GM23338 (cell line): ENCODE measurements around the gene TENM3.

Experiments
- CREB1 ChIP-seq: fragments of 250-450 bp; sonication (Bioruptor Pico); IDR thresholded peaks from 2 replicates; pipeline ENCODE4 v1.5.0; 2020; ENCODE audit warnings: low read depth, mild to moderate bottlenecking, moderate library complexity
- EZH2 ChIP-seq: fragments of 200-600 bp; sonication (generic); IDR thresholded peaks from one replicate; pipeline ENCODE4 v1.8.0; 2017; ENCODE audit warnings: antibody characterized with exemption, mild to moderate bottlenecking, low read depth; ENCODE audit not compliant: unreplicated experiment
- EZH2phosphoT487 ChIP-seq: fragments of 200-600 bp; sonication (generic); IDR thresholded peaks from one replicate; pipeline ENCODE4 v1.8.1; 2018; ENCODE audit warnings: antibody characterized with exemption; ENCODE audit not compliant: unreplicated experiment
- JUNB ChIP-seq: IDR thresholded peaks from one replicate; pipeline ENCODE4 v1.6.1; 2016; ENCODE audit warnings: antibody characterized with exemption; ENCODE audit not compliant: unreplicated experiment
- NANOG ChIP-seq: IDR thresholded peaks from 2 replicates; pipeline ENCODE4 v1.6.1; 2016; ENCODE audit warnings: antibody characterized with exemption, borderline replicate concordance
- POLR2AphosphoS5 ChIP-seq: IDR thresholded peaks from 2 replicates; pipeline ENCODE4 v1.6.1; 2016; ENCODE audit warnings: antibody characterized with exemption, low read depth
- REST ChIP-seq: IDR thresholded peaks from one replicate; pipeline ENCODE4 v1.6.1; 2018; ENCODE audit warnings: antibody characterized with exemption; ENCODE audit not compliant: unreplicated experiment
- STAT1 ChIP-seq: IDR thresholded peaks from one replicate; pipeline ENCODE4 v1.6.1; 2016; ENCODE audit warnings: antibody characterized with exemption; ENCODE audit not compliant: unreplicated experiment
- ZNF114 ChIP-seq: fragments of 250-450 bp; sonication (Bioruptor Pico); IDR thresholded peaks from 2 replicates; pipeline ENCODE4 v1.5.0; 2020; ENCODE audit warnings: mild to moderate bottlenecking, moderate library complexity
- ZNF331 ChIP-seq: fragments of 250-450 bp; sonication (Bioruptor Pico); IDR thresholded peaks from 2 replicates; pipeline ENCODE4 v1.5.0; 2020; ENCODE audit warnings: low read depth, mild to moderate bottlenecking, moderate library complexity
- ZNF462 ChIP-seq: fragments of 250-450 bp; sonication (Bioruptor Pico); IDR thresholded peaks from 2 replicates; pipeline ENCODE4 v1.5.0; 2020; ENCODE audit warnings: mild to moderate bottlenecking, moderate library complexity
- TF ChIP-seq, protein P1 (sequence below), 2 experiments: fragments of 200-600 bp in 1 of 2; sonication (generic) in 1 of 2; conservative IDR thresholded peaks; 2 replicates each; pipeline versions ENCODE4 v1.5.1 to v1.6.1; 2016 to 2017; ENCODE audit warnings: antibody characterized with exemption in 2 of 2, low read depth in 2 of 2, mild to moderate bottlenecking in 2 of 2, moderate library complexity in 1 of 2
- TF ChIP-seq, protein P2 (sequence below): IDR thresholded peaks from 2 replicates; pipeline ENCODE4 v1.6.1; 2016; ENCODE audit warnings: antibody characterized with exemption

DNA sequence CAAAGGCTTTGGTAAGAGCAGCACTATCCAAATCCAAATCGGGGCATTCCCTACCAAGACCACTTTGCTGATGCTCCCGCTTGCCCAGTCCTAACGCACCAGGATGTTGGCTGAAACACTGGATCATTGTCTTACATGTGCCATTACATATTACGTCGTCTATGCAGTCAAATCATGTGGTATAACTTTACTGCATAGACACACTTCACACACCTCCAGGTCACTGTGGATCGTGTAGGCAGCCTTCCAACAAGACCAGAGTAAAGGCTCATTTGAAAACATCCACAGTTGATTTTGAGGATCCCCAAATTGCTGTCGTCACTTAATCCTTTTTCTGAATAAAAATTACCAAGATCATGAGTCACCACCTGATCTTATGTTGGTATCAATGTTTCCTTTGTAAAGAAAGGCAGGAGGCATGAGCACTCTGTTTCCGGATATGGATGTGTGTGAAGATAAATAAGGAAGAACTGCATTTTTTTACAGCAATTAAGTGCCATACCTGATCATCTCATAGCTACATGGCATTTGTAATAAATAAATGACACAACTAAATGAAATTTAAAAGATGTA is 18.5 kb downstream of the TENM3 start:
- TF ChIP-seq, protein P1, sequence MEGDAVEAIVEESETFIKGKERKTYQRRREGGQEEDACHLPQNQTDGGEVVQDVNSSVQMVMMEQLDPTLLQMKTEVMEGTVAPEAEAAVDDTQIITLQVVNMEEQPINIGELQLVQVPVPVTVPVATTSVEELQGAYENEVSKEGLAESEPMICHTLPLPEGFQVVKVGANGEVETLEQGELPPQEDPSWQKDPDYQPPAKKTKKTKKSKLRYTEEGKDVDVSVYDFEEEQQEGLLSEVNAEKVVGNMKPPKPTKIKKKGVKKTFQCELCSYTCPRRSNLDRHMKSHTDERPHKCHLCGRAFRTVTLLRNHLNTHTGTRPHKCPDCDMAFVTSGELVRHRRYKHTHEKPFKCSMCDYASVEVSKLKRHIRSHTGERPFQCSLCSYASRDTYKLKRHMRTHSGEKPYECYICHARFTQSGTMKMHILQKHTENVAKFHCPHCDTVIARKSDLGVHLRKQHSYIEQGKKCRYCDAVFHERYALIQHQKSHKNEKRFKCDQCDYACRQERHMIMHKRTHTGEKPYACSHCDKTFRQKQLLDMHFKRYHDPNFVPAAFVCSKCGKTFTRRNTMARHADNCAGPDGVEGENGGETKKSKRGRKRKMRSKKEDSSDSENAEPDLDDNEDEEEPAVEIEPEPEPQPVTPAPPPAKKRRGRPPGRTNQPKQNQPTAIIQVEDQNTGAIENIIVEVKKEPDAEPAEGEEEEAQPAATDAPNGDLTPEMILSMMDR (conservative IDR thresholded peaks at IDR 0.05; ENCODE audit: low read depth in 2 of 2) = no peak
- TF ChIP-seq EZH2 (no peak), POLR2AphosphoS5 (no peak), EZH2phosphoT487 (no peak), ZNF331 (CRISPR knock-in tag) (no peak), REST (no peak), STAT1 (no peak), CREB1 (CRISPR knock-in tag) (no peak), JUNB (no peak), ZNF114 (CRISPR knock-in tag) (no peak), ZNF462 (no peak), NANOG (no peak)
- TF ChIP-seq, protein P2, sequence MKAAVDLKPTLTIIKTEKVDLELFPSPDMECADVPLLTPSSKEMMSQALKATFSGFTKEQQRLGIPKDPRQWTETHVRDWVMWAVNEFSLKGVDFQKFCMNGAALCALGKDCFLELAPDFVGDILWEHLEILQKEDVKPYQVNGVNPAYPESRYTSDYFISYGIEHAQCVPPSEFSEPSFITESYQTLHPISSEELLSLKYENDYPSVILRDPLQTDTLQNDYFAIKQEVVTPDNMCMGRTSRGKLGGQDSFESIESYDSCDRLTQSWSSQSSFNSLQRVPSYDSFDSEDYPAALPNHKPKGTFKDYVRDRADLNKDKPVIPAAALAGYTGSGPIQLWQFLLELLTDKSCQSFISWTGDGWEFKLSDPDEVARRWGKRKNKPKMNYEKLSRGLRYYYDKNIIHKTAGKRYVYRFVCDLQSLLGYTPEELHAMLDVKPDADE = no peak
